Hepatic stellate cell (primary cell): ENCODE data around the gene C16orf89.

Experiments used
- DNase-seq: peaks from one replicate; pipeline ENCODE4 v3.0.0; 2011; ENCODE audit warnings: low spot score

The C16orf89 gene

GRCh38 chr16:5003211-5003610 lies 62.5 kb downstream of the C16orf89 start:
- DNase-seq, result no peak

GRCh38 chr16:5002699-5003143 lies 63.0 kb downstream of the C16orf89 start:
- no peak for DNase-seq

DNA sequence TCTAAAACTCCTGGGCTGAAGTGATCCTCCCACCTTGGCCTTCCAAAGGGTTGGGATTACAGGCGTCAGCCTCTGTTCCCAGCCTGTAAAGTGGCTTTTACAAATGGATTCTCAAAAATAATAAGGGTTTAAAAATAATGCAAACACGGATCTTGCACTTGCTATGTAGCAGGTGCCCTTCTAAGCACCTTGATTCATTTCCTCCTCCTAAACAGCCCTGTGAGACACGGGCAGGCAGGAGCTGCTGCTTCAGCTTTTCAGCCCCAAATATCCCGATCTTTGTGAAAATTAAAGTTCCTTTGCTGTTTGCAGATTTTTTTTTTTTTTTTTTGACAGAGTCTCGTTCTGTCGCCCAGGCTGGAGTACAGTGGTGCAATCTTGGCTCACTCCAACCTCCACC lies 63.8 kb downstream of the C16orf89 start:
- DNase-seq, result no peak

DNA sequence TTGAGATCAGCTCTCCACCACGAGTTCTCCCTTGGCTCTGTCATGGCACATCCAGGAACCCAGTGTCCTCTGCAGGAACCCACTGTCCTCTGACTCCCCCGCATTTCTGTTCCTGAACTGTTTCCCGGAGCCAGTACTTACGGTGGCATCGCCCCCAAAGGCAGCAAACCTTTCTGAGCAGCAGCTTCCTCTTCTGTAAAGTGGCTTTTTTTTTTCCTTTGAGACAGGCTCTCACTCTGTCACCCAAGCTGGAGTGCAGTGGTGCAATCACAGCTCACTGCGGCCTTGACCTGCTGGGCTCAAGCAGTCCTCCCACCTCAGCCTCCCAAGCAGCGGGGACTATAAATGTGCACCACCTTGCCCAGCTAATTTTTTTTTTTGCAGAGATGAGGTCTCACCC lies 64.2 kb downstream of the C16orf89 start:
- DNase-seq, result no peak

- DNase-seq, result no peak
These were observed 65.2 kb downstream of the C16orf89 start for GRCh38 chr16:5000573-5001001.

DNA sequence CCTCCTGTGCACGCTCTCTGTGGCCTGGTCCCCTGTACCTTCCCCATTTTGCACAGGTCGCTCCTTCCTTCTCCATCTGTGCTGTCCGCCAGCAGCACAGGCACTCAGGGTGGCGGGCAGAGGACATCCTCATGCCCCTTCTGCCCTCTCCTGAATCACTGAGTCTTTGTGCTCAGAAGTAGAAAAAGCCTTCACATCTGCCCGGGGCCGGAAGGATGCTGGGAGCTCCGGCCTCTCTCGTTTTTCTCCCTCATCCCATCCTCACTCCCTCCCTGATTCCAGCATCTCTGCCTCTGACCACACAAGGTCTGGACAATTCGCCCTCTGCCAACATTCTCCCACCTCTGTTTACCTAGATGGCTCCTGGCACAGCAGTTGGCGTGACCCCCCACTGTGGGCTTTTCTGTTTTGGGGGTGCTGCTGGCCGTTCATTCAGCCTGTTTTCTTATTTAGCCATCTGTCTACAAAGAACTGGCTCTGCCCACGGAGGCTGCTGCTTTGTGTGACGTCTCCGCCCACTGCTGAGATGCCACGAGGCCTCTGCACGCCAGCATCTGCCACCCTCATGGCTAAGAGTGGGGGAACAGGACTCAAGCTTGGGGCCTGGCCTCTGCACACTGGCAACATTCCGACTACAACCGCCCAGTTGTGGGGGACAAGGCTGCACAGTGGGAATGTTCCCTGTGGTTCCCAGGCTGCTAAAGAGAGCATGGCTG lies 70.9 kb downstream of the C16orf89 start:
- DNase-seq, result no peak
